PC-3 (cell line): ENCODE data around the gene SMAD3. TPM values are rescaled to one million over a fixed set of nuclear protein-coding genes. Genes with fewer than 3 reads are reported as not detected.

ENCODE experiments used
- ATAC-seq: fragments of 200-7000 bp; cut with Tn5 transposase; 2 replicates; pipeline ENCODE4 v1.9.1; 2020; ENCODE audit warnings: mild to moderate bottlenecking, moderate library complexity
- BruUV-seq: library from RNA; stranded (reverse); fragments of 400-500 nt; replicated peaks from 2 replicates; lab custom pipeline; 2021; lab: Mats Ljungman, UMichigan
- CTCF ChIA-PET: fragments of 300-600 bp; sonication (Branson Sonifier 250); formaldehyde crosslinking; loops from one replicate; lab custom pipeline; 2022; ENCODE audit warnings: antibody characterized with exemption; lab: Charles Lee
- POLR2A ChIA-PET: fragments of 300-600 bp; sonication (Branson Sonifier 250); formaldehyde crosslinking; loops from one replicate; lab custom pipeline; 2022; ENCODE audit warnings: antibody characterized with exemption; ENCODE audit not compliant: unreplicated experiment; lab: Charles Lee
- DNase-seq: peaks from one replicate; pipeline ENCODE4 v3.0.0-alpha.2; 2015
- H2AFZ ChIP-seq: fragments of 300-600 bp; sonication (generic); 2 replicates; pipeline ENCODE4 v1.6.0; 2016; ENCODE audit warnings: antibody characterized with exemption, low read length
- H3F3A ChIP-seq: fragments of 300-600 bp; sonication (generic); one replicate; pipeline ENCODE4 v1.6.0; 2017; ENCODE audit warnings: antibody characterized with exemption, low read length, control low read depth, mild to moderate bottlenecking; ENCODE audit not compliant: unreplicated experiment
- H3K27ac ChIP-seq: fragments of 300-600 bp; sonication (generic); 2 replicates; pipeline ENCODE4 v1.5.1; 2016; ENCODE audit warnings: mild to moderate bottlenecking, low read length
- H3K27me3 ChIP-seq: fragments of 300-600 bp; sonication (generic); 2 replicates; pipeline ENCODE4 v1.6.1; 2016; ENCODE audit warnings: low read length, mixed read lengths
- H3K36me3 ChIP-seq: fragments of 300-600 bp; sonication (generic); 2 replicates; pipeline ENCODE4 v1.6.1; 2016; ENCODE audit warnings: low read depth, mixed run types, low read length, mixed read lengths
- H3K4me1 ChIP-seq: fragments of 300-600 bp; sonication (generic); 2 replicates; pipeline ENCODE4 v1.5.1; 2016; ENCODE audit warnings: low read length; ENCODE audit not compliant: insufficient read depth
- H3K4me2 ChIP-seq: fragments of 300-600 bp; sonication (generic); 2 replicates; pipeline ENCODE4 v1.6.0; 2016; ENCODE audit warnings: low read length
- H3K4me3 ChIP-seq: fragments of 300-600 bp; sonication (generic); 2 replicates; pipeline ENCODE4 v1.5.1; 2016; ENCODE audit warnings: mild to moderate bottlenecking, low read length, mixed read lengths
- H3K79me2 ChIP-seq: fragments of 300-600 bp; sonication (generic); 2 replicates; pipeline ENCODE4 v1.6.1; 2017; ENCODE audit warnings: low read length, mixed read lengths
- H3K9ac ChIP-seq: fragments of 300-600 bp; sonication (generic); 2 replicates; pipeline ENCODE4 v1.6.0; 2016; ENCODE audit warnings: mild to moderate bottlenecking, low read length
- H3K9me2 ChIP-seq: fragments of 300-600 bp; sonication (generic); replicated peaks from 2 replicates; pipeline ENCODE4 v1.6.1; 2016; ENCODE audit warnings: mixed run types, low read length, mixed read lengths
- H3K9me3 ChIP-seq: fragments of 300-600 bp; sonication (generic); 2 replicates; pipeline ENCODE4 v1.6.1; 2016; ENCODE audit warnings: low read length, mixed read lengths
- H4K20me1 ChIP-seq: fragments of 300-600 bp; sonication (generic); 2 replicates; pipeline ENCODE4 v1.6.1; 2016; ENCODE audit warnings: low read length, mixed read lengths
- CTCF ChIP-seq: fragments of 300-600 bp; sonication (generic); conservative IDR thresholded peaks from 2 replicates; pipeline ENCODE4 v1.5.1; 2017; ENCODE audit warnings: antibody characterized with exemption, low read depth, mild to moderate bottlenecking, low read length
- EZH2 ChIP-seq: fragments of 300-600 bp; sonication (generic); IDR thresholded peaks from one replicate; pipeline ENCODE4 v1.6.1; 2017; ENCODE audit warnings: antibody characterized with exemption, mild to moderate bottlenecking, low read length; ENCODE audit not compliant: unreplicated experiment
- EZH2phosphoT487 ChIP-seq: fragments of 300-600 bp; sonication (generic); IDR thresholded peaks from 2 replicates; pipeline ENCODE4 v1.6.1; 2018; ENCODE audit warnings: mild to moderate bottlenecking, antibody characterized with exemption, low read length, borderline replicate concordance
- intact Hi-C: fragments of 100-400 bp; cut with micrococcal nuclease; formaldehyde crosslinking; loops from 2 replicates; pipeline ENCODE4 v1.9.0; 2023
- total RNA-seq: library from RNA; depleted of rRNA; stranded (reverse); fragments of >200 nt; gene quantifications from 2 replicates; pipeline ENCODE4 v1.2.3, GENCODE V29; 2014

The SMAD3 gene
- total RNA-seq, 1 experiment from 2014 or later: 75.6 TPM

- H3K4me3 ChIP-seq: no peak overlapping the region
- no peaks in the 10 kb centered on the region for H3K9me2 ChIP-seq
- H3K9ac ChIP-seq: no peak overlapping the region
- intact Hi-C loops: no loop called here
- H3K27ac ChIP-seq: peak overlapping the region; percentile 49
- ChIA-PET POLR2A (no interaction called here), CTCF (no interaction called here)
- H3K79me2 ChIP-seq: no peaks in the 10 kb centered on the region
- no TSS peak for BruUV-seq
- H3F3A ChIP-seq: no peaks in the 10 kb centered on the region
- TF ChIP-seq EZH2 (no peak), CTCF (no peak), EZH2phosphoT487 (no peak)
- no peaks in the 10 kb centered on the region for H4K20me1 ChIP-seq
- DNase-seq: peak; percentile 78
- H2AFZ ChIP-seq: no peak overlapping the region
- H3K4me2 ChIP-seq: peak overlapping the region; percentile 25
- H3K9me3 ChIP-seq: no peaks in the 10 kb centered on the region
- peak; percentile 68 for ATAC-seq
- H3K27me3 ChIP-seq: no peaks in the 10 kb centered on the region
- H3K4me1 ChIP-seq: peaks cover 7% of the 10 kb centered on the region
- H3K36me3 ChIP-seq: no peaks in the 10 kb centered on the region
These were observed 25.9 kb upstream of the SMAD3 start for GRCh38 chr15:67039384-67040075.

- TF ChIP-seq EZH2phosphoT487 (no peak), CTCF (no peak), EZH2 (no peak)
- CTCF ChIA-PET: no interaction called here
- no peak overlapping the region; the same call in 1 of the 2 replicates for H3K27ac ChIP-seq
- POLR2A ChIA-PET: no interaction called here
- H3K9me2 ChIP-seq: no peaks in the 10 kb centered on the region
- H4K20me1 ChIP-seq: no peaks in the 10 kb centered on the region
- H3K79me2 ChIP-seq: no peaks in the 10 kb centered on the region
- DNase-seq (no peak), ATAC-seq (no peak)
- intact Hi-C loops: no loop called here
- no peaks in the 10 kb centered on the region for H3K36me3 ChIP-seq
- peak overlapping the region; percentile 25 for H3K4me2 ChIP-seq
- no peaks in the 10 kb centered on the region for H3F3A ChIP-seq
- peaks cover 10% of the 10 kb centered on the region for H3K4me1 ChIP-seq
- no peak overlapping the region for H3K9ac ChIP-seq
- H3K9me3 ChIP-seq: no peaks in the 10 kb centered on the region
- no TSS peak for BruUV-seq
- no peak overlapping the region for H3K4me3 ChIP-seq
- H2AFZ ChIP-seq: no peak overlapping the region
- H3K27me3 ChIP-seq: no peaks in the 10 kb centered on the region
These were observed 25.1 kb upstream of the SMAD3 start for GRCh38 chr15:67040277-67040676.

GRCh38 chr15:67042551-67043142 lies 22.8 kb upstream of the SMAD3 start:
- Histone ChIP-seq H3K4me3 (no peak overlapping the region), H2AFZ (no peak overlapping the region), H4K20me1 (no peaks in the 10 kb centered on the region), H3K27ac (peak overlapping the region; percentile 70), H3K9me2 (no peaks in the 10 kb centered on the region), H3K9me3 (no peaks in the 10 kb centered on the region), H3K27me3 (no peaks in the 10 kb centered on the region), H3K36me3 (no peaks in the 10 kb centered on the region), H3F3A (no peaks in the 10 kb centered on the region), H3K79me2 (no peaks in the 10 kb centered on the region), H3K4me2 (peak overlapping the region; percentile 56), H3K9ac (no peak overlapping the region), H3K4me1 (peaks cover 10% of the 10 kb centered on the region)
- BruUV-seq: no TSS peak
- TF ChIP-seq EZH2phosphoT487 (no peak), CTCF (no peak), EZH2 (no peak)
- intact Hi-C loops: no loop called here
- no peak for DNase-seq
- ChIA-PET CTCF (no interaction called here), POLR2A (no interaction called here)
- no peak for ATAC-seq
